Heart left ventricle (tissue), 13 donors: ENCODE measurements around the gene ACE.

Experiments
- POLR2A ChIP-seq, 2 donors: fragments of 450-650 bp; IDR thresholded peaks; one replicate each; pipeline ENCODE4 v1.6.1; 2017; ENCODE audit warnings: antibody characterized with exemption in 2 of 2, mild to moderate bottlenecking in 2 of 2, moderate library complexity in 2 of 2
- TF ChIP-seq, protein P1 (sequence below), 12 donors: fragments of 200-600 bp; sonication (generic) in 4 of 12; IDR thresholded peaks; one replicate each; pipeline versions ENCODE4 v1.5.0 to v1.8.0; 2018 to 2022; ENCODE audit warnings: antibody characterized with exemption in 12 of 12, mild to moderate bottlenecking in 5 of 12
- donor health status: ischemic (EF 13 %, LVEDD 7.1; RV severe dilation, severe dysfunction).
- donor health status: DM: no; HTN: yes; CAD: no.
- donor health status: DM: no; HTN: no; CAD: no.
- donor health status: ischemic (EF 25% LVEDD 6.9; RV normal size, moderate dysfunction).
- donor health status: ischemic (EF 25% LVEDD 5.7; RV mildly dilated, moderate dysfunction).
- donor health status: ischemic (EF 35%, LVEDD 5.7; RV mildly dilated, moderate dysfunction).
- donor health status: nonischemic (EF 11% LVEDD 7.7; RV severe dilation, severe dysfunction).
- donor health status: DM: yes; HTN: yes; CAD: no.
- donor health status: PGD.
- donor health status: ischemic (EF 29% LVEDD 5.4; RV normal size, mild dysfunction).
- donor health status: nonischemic (EF 23%, LVEDD 6.1; RV moderate dilation, normal function).

DNA sequence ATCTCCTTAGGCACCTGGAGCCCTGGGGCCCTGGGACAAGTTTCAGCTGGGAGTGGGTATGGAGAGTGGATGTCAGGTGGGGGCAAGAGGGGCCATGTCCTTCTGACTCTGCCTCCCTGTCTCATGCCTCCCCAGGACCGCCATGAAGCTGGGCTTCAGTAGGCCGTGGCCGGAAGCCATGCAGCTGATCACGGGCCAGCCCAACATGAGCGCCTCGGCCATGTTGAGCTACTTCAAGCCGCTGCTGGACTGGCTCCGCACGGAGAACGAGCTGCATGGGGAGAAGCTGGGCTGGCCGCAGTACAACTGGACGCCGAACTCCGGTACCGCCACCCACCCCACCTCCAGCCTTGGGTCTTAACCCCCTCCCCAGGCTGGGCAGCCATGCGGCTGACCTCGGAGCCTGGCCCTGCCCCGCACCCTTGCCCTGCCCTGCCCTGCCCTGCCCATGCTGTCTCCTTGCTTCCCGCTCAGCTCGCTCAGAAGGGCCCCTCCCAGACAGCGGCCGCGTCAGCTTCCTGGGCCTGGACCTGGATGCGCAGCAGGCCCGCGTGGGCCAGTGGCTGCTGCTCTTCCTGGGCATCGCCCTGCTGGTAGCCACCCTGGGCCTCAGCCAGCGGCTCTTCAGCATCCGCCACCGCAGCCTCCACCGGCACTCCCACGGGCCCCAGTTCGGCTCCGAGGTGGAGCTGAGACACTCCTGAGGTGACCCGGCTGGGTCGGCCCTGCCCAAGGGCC, 20.0 kb downstream of the ACE start:
- TF ChIP-seq, protein P1, sequence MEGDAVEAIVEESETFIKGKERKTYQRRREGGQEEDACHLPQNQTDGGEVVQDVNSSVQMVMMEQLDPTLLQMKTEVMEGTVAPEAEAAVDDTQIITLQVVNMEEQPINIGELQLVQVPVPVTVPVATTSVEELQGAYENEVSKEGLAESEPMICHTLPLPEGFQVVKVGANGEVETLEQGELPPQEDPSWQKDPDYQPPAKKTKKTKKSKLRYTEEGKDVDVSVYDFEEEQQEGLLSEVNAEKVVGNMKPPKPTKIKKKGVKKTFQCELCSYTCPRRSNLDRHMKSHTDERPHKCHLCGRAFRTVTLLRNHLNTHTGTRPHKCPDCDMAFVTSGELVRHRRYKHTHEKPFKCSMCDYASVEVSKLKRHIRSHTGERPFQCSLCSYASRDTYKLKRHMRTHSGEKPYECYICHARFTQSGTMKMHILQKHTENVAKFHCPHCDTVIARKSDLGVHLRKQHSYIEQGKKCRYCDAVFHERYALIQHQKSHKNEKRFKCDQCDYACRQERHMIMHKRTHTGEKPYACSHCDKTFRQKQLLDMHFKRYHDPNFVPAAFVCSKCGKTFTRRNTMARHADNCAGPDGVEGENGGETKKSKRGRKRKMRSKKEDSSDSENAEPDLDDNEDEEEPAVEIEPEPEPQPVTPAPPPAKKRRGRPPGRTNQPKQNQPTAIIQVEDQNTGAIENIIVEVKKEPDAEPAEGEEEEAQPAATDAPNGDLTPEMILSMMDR (IDR thresholded peaks at IDR 0.05) = no peak
- TF ChIP-seq POLR2A (IDR thresholded peaks at IDR 0.05) = no peak
